SK-N-SH (cell line): Measurements from ENCODE around the gene KRTAP9-3.

ENCODE experiments used
- CHD2 ChIP-seq: fragments of 150-350 bp; IDR thresholded peaks from 2 replicates; pipeline ENCODE4 v1.6.1; 2018; ENCODE audit warnings: low read length; ENCODE audit not compliant: partially characterized antibody
- CTCF ChIP-seq: fragments of 200-600 bp; sonication (generic); IDR thresholded peaks from 2 replicates; pipeline ENCODE4 v1.6.1; 2017; ENCODE audit warnings: antibody characterized with exemption, mild to moderate bottlenecking, moderate library complexity
- ELF1 ChIP-seq: IDR thresholded peaks from 2 replicates; pipeline ENCODE4 v1.4.0; 2012
- FOXJ3 ChIP-seq: sonication (generic); formaldehyde crosslinking; IDR thresholded peaks from 2 replicates; pipeline ENCODE4 v1.5.1; 2020; ENCODE audit warnings: mild to moderate bottlenecking, missing genetic modification reagents
- MXI1 ChIP-seq: IDR thresholded peaks from 2 replicates; pipeline ENCODE4 v1.6.1; 2012; ENCODE audit warnings: mild to moderate bottlenecking, low read depth, low read length, improper control_type of control experiment
- RAD21 ChIP-seq: IDR thresholded peaks from 2 replicates; pipeline ENCODE4 v1.6.1; 2012; ENCODE audit warnings: mild to moderate bottlenecking, low read length
- RCOR1 ChIP-seq: fragments of 150-350 bp; IDR thresholded peaks from 2 replicates; pipeline ENCODE4 v1.6.1; 2017; ENCODE audit warnings: antibody characterized with exemption, low read length
- REST ChIP-seq: IDR thresholded peaks from 2 replicates; pipeline ENCODE4 v1.6.1; 2012; ENCODE audit warnings: mild to moderate bottlenecking, low read depth, low read length, moderate library complexity
- SMC3 ChIP-seq: IDR thresholded peaks from 2 replicates; pipeline ENCODE4 v1.6.1; 2012; ENCODE audit warnings: low read depth, low read length, improper control_type of control experiment
- TAF1 ChIP-seq: IDR thresholded peaks from 2 replicates; pipeline ENCODE4 v1.6.1; 2012; ENCODE audit warnings: low read depth, mild to moderate bottlenecking, low read length, moderate library complexity, borderline replicate concordance
- USF1 ChIP-seq: IDR thresholded peaks from 2 replicates; pipeline ENCODE4 v1.4.0; 2012; ENCODE audit warnings: low read depth, borderline replicate concordance
- YY1 ChIP-seq: IDR thresholded peaks from 2 replicates; pipeline ENCODE4 v1.4.0; 2012; ENCODE audit warnings: low read depth, mild to moderate bottlenecking

GRCh38 chr17:41226051-41226450, 6.2 kb upstream of the KRTAP9-3 start:
- TF ChIP-seq RAD21 (no peak), YY1 (no peak), CTCF (no peak), SMC3 (no peak), CHD2 (no peak), TAF1 (no peak), REST (no peak), FOXJ3 (CRISPR knock-in tag) (no peak), USF1 (no peak), RCOR1 (no peak), MXI1 (no peak), ELF1 (no peak)
